HUDEP-2 (cell line): ENCODE measurements around the gene SUSD4.

ENCODE experiments used
- DNase-seq, 76 experiments: peaks; one replicate each; lab custom pipeline; 2025; ENCODE audit not compliant: unreplicated experiment in 76 of 76; lab: John Stamatoyannopoulos, UW

Gene SUSD4

GRCh38 chr1:223197923-223198627, 165.9 kb downstream of the SUSD4 start:
- DNase-seq: no peak

DNA sequence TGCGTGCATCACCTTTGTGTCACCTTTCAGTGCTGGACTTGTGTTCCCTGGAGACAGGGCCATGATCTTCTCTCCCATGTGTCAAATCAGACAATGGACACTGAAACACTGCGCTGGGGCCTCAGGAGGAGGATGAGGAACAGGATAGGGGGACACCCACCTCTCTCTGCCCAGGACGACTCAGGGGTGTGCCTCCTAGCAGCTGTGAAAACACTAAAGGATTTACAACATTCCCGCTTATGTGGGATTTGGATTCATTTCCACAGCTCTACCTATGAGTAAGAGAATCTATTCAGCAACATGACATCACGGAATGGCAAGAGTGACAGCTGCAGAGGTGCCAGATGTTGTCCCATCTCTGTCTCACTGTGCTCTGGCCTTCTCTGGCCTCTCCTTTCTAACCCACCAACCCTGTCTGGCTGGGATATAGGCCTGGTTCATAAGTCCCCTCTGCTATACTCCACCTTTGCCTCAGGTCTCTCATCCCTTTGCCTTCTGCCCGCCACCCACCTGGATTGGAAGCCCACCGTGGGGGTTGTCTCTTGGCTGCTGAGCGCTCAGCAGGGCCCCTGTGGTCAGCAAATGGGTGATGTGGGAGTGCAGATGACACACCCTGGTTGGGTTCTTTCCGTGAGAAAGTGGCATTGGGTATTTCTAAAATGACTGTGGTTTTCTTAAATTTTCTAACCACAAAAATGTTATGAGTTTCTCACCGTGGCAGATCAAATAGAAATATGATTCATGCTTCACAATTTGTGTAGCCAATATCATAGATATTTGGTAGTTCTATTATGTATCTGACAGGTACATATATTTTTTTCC, 173.9 kb downstream of the SUSD4 start:
- DNase-seq: peak in 1 of 76 experiments; percentile 23

DNA sequence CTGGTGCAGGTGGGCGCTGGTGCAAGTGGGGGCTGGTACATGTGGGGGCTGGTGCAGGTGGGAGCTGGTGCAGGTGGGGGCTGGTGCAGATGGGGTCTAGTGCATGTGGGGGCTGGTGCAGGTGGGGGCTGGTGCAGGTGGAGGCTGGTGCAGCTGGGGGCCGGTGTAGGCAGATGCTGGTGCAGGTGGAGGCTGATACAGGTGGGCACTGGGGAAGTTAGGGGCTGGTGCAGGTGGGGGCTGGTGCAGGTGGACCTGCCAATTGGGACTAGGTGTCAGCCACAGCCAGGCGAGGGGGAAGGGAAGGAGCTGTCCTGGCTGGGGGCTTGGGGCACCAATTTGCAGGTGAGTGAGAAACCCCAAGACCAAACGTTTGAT, 174.5 kb downstream of the SUSD4 start:
- DNase-seq: no peak

GRCh38 chr1:223188618-223189356, 175.2 kb downstream of the SUSD4 start:
- no peak for DNase-seq

- DNase-seq: no peak
Observed at GRCh38 chr1:223186800-223187199, 177.2 kb downstream of the SUSD4 start.

DNA sequence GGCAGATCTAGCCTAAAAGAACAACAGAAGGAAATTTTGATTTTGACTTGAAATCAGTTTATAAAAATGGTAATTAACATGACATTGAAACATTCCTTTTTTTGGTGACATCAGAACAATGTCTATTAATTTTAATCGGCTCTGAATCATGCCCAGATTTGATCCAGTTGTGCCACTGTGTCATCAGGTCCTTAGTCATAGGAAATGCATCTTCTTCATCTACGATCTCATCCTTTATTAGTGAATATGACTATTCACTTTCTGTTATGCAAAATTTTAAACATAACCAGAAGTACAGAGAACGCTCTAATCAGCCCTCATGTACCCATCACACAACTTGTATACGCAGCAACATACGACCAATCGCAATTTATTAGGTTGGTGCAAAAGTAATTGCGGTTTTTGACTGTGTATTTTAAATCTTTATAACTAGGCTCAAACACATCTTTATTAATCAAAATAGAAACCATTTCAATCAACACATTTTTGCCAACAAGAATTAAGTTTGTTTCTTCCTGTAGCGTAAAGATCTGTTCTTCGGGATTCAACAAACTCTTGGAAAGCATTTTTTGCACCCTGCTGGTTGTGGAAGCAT, 180.6 kb downstream of the SUSD4 start:
- no peak for DNase-seq

GRCh38 chr1:223180731-223181321, 183.2 kb downstream of the SUSD4 start:
- no peak for DNase-seq

GRCh38 chr1:223179786-223180185, 184.2 kb downstream of the SUSD4 start:
- no peak for DNase-seq

GRCh38 chr1:223179280-223179679, 184.7 kb downstream of the SUSD4 start:
- DNase-seq: no peak

GRCh38 chr1:223177681-223178080, 186.3 kb downstream of the SUSD4 start:
- DNase-seq: no peak

GRCh38 chr1:223176437-223176836, 187.5 kb downstream of the SUSD4 start:
- DNase-seq: no peak

GRCh38 chr1:223175633-223176032, 188.3 kb downstream of the SUSD4 start:
- DNase-seq: no peak

DNA sequence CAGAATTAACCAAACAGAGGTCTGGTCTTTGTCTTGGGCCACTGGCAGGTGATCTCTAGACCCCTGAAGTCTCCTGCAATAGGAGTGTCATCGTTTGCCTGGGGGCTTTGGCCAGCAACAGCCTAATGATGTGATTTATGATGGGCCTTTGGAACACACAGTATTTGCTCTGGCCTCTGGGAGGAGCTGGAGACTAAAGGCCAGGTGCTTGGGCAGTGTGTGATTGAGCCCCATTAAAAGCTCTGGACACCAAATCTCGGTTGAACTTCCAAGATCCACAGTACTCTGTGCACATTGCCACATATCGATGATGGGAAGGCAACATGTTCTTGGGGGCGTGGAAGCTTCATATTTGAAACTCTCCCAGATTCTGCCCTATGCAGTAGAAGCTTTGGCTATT, 188.9 kb downstream of the SUSD4 start:
- DNase-seq: no peak
